IMR-90 (cell line): ENCODE data around the gene NR0B2. TPM values are rescaled to one million over a fixed set of nuclear protein-coding genes. Genes with fewer than 3 reads are reported as not detected.

Source experiments
- ATAC-seq: fragments of 200-7000 bp; cut with Tn5 transposase; 2 replicates; pipeline ENCODE4 v1.9.1; 2020; ENCODE audit warnings: low read depth, mild to moderate bottlenecking, moderate library complexity
- BruUV-seq: library from RNA; stranded (reverse); fragments of 400-500 nt; replicated peaks from 2 replicates; lab custom pipeline; 2021; lab: Mats Ljungman, UMichigan
- CTCF ChIA-PET: fragments of 300-600 bp; formaldehyde crosslinking; extraction: SDS; loops from one replicate; lab custom pipeline; 2021; ENCODE audit warnings: antibody characterized with exemption; lab: Yijun Ruan, JAX
- POLR2A ChIA-PET: fragments of 300-600 bp; sonication (Branson Sonifier 250); formaldehyde crosslinking; loops from one replicate; lab custom pipeline; 2022; ENCODE audit warnings: antibody characterized with exemption; ENCODE audit not compliant: unreplicated experiment; lab: Charles Lee
- DNase-seq: peaks from one replicate; pipeline ENCODE4 v3.0.0; 2013
- H2AFZ ChIP-seq: replicated peaks from 2 replicates; pipeline ENCODE3; 2013; ENCODE audit warnings: low read length, mild to moderate bottlenecking; ENCODE audit not compliant: poor library complexity
- H2AK5ac ChIP-seq: 2 replicates; pipeline ENCODE4 v1.6.1; 2013; ENCODE audit warnings: low read depth, low read length, inconsistent platforms
- H2AK9ac ChIP-seq: replicated peaks from 2 replicates; pipeline ENCODE3; 2013; ENCODE audit warnings: mild to moderate bottlenecking, low read depth, low read length, moderate library complexity; ENCODE audit not compliant: poor library complexity
- H2BK120ac ChIP-seq: 2 replicates; pipeline ENCODE4 v1.6.1; 2013; ENCODE audit warnings: low read depth, low read length, inconsistent platforms
- H2BK15ac ChIP-seq: 3 replicates; pipeline ENCODE4 v1.6.1; 2013; ENCODE audit warnings: low read depth, low read length, inconsistent platforms
- H2BK20ac ChIP-seq: 2 replicates; pipeline ENCODE4 v1.6.1; 2013; ENCODE audit warnings: low read depth, mild to moderate bottlenecking, inconsistent platforms, low read length, moderate library complexity
- H2BK5ac ChIP-seq: 2 replicates; pipeline ENCODE4 v1.6.1; 2013; ENCODE audit warnings: mild to moderate bottlenecking, low read depth, low read length, inconsistent platforms; ENCODE audit not compliant: poor library complexity, severe bottlenecking
- H3K14ac ChIP-seq: replicated peaks from 2 replicates; pipeline ENCODE4 v1.6.1; 2013; ENCODE audit warnings: low read depth, low read length, inconsistent platforms
- H3K18ac ChIP-seq: 2 replicates; pipeline ENCODE4 v1.6.1; 2013; ENCODE audit warnings: low read depth, low read length, control low read depth
- H3K23ac ChIP-seq: 2 replicates; pipeline ENCODE4 v1.6.1; 2013; ENCODE audit warnings: low read depth, low read length, inconsistent platforms
- H3K27ac ChIP-seq: 2 replicates; pipeline ENCODE4 v1.5.1; 2013; ENCODE audit warnings: mild to moderate bottlenecking, control low read depth, low read length; ENCODE audit not compliant: insufficient read depth
- H3K27me3 ChIP-seq: 2 replicates; pipeline ENCODE4 v1.6.1; 2013; ENCODE audit warnings: low read length; ENCODE audit not compliant: control insufficient read depth, insufficient read depth
- H3K36me3 ChIP-seq: 2 replicates; pipeline ENCODE4 v1.6.1; 2013; ENCODE audit warnings: low read length, mixed read lengths; ENCODE audit not compliant: control insufficient read depth, insufficient read depth
- H3K4ac ChIP-seq: 2 replicates; pipeline ENCODE4 v1.6.1; 2013; ENCODE audit warnings: low read depth, low read length, inconsistent platforms
- H3K4me1 ChIP-seq: 2 replicates; pipeline ENCODE4 v1.6.1; 2013; ENCODE audit warnings: low read length, mixed read lengths; ENCODE audit not compliant: control insufficient read depth, insufficient read depth
- H3K4me2 ChIP-seq: 2 replicates; pipeline ENCODE4 v1.6.1; 2013; ENCODE audit warnings: low read depth, mild to moderate bottlenecking, control low read depth, low read length, moderate library complexity
- H3K4me3 ChIP-seq: 2 replicates; pipeline ENCODE4 v1.5.1; 2013; ENCODE audit warnings: low read depth, mild to moderate bottlenecking, control low read depth, low read length, moderate library complexity; ENCODE audit not compliant: insufficient read depth
- H3K56ac ChIP-seq: 2 replicates; pipeline ENCODE4 v1.6.1; 2013; ENCODE audit warnings: low read length, inconsistent platforms; ENCODE audit not compliant: insufficient read depth; ENCODE audit errors: extremely low read depth
- H3K79me1 ChIP-seq, 2 experiments: 2 replicates each; pipeline ENCODE4 v1.6.1; 2013; ENCODE audit warnings: low read length in 2 of 2, inconsistent platforms in 1 of 2, low read depth in 1 of 2
- H3K9ac ChIP-seq: 2 replicates; pipeline ENCODE4 v1.6.1; 2013; ENCODE audit warnings: low read depth, low read length, control low read depth
- H3K9me1 ChIP-seq: 2 replicates; pipeline ENCODE4 v1.6.1; 2013; ENCODE audit warnings: low read length, inconsistent platforms; ENCODE audit not compliant: insufficient read depth
- H3K9me3 ChIP-seq: 2 replicates; pipeline ENCODE4 v1.6.1; 2013; ENCODE audit warnings: low read length; ENCODE audit not compliant: control insufficient read depth, insufficient read depth
- H4K20me1 ChIP-seq: 2 replicates; pipeline ENCODE4 v1.6.1; 2013; ENCODE audit warnings: low read length, inconsistent platforms; ENCODE audit not compliant: insufficient read depth
- H4K5ac ChIP-seq: 2 replicates; pipeline ENCODE4 v1.6.1; 2013; ENCODE audit warnings: mild to moderate bottlenecking, low read depth, low read length, control low read depth
- H4K8ac ChIP-seq, 2 experiments: 2 replicates each; pipeline ENCODE4 v1.6.1; 2013; ENCODE audit warnings: low read depth in 2 of 2, low read length in 2 of 2, control low read depth in 1 of 2, inconsistent platforms in 1 of 2
- H4K91ac ChIP-seq: 2 replicates; pipeline ENCODE4 v1.6.1; 2013; ENCODE audit warnings: low read depth, low read length, inconsistent platforms; ENCODE audit not compliant: insufficient read depth
- BHLHE40 ChIP-seq: fragments of 150-350 bp; IDR thresholded peaks from 2 replicates; pipeline ENCODE4 v1.6.1; 2016; ENCODE audit warnings: mild to moderate bottlenecking, low read depth, low read length
- CHD1 ChIP-seq: IDR thresholded peaks from 2 replicates; pipeline ENCODE4 v1.6.1; 2012; ENCODE audit warnings: low read depth, low read length, improper control_type of control experiment
- FOS ChIP-seq: fragments of 150-350 bp; IDR thresholded peaks from 2 replicates; pipeline ENCODE4 v1.6.1; 2016; ENCODE audit warnings: low read depth, low read length
- MAFK ChIP-seq: IDR thresholded peaks from 2 replicates; pipeline ENCODE4 v1.6.1; 2012; ENCODE audit warnings: low read depth, low read length, improper control_type of control experiment
- POLR2A ChIP-seq: IDR thresholded peaks from 2 replicates; pipeline ENCODE4 v1.6.1; 2012; ENCODE audit warnings: mild to moderate bottlenecking, low read depth, low read length
- RAD21 ChIP-seq: IDR thresholded peaks from 2 replicates; pipeline ENCODE4 v1.6.1; 2012; ENCODE audit warnings: low read length, improper control_type of control experiment
- RCOR1 ChIP-seq: IDR thresholded peaks from 2 replicates; pipeline ENCODE4 v1.6.1; 2012; ENCODE audit warnings: mild to moderate bottlenecking, low read length, improper control_type of control experiment; ENCODE audit not compliant: insufficient replicate concordance
- RFX5 ChIP-seq: IDR thresholded peaks from 2 replicates; pipeline ENCODE4 v1.8.0; 2012; ENCODE audit warnings: low read depth, mild to moderate bottlenecking, low read length, moderate library complexity
- SMC3 ChIP-seq: fragments of 150-350 bp; IDR thresholded peaks from 2 replicates; pipeline ENCODE4 v1.6.1; 2016; ENCODE audit warnings: low read depth, mild to moderate bottlenecking, antibody characterized with exemption, low read length, moderate library complexity
- USF2 ChIP-seq: fragments of 150-350 bp; IDR thresholded peaks from 2 replicates; pipeline ENCODE4 v1.6.1; 2017; ENCODE audit warnings: mild to moderate bottlenecking, antibody characterized with exemption, low read length, low read depth
- WGBS, 2 experiments: methylation state at CpG; one replicate each; pipeline versions ENCODE4 v1.1.5 to v1.1.7; 2013; ENCODE audit warnings: missing lambda C conversion rate in 2 of 2; ENCODE audit not compliant: insufficient read length in 1 of 2; ENCODE audit errors: extremely low coverage in 2 of 2; 5-methylcytosine and 5-hydroxymethylcytosine counted together
- dilution Hi-C: fragments of 300-500 bp; cut with HindIII; formaldehyde crosslinking; loops from one replicate; pipeline ENCODE4 v1.14.3; 2018; ENCODE audit warnings: low sequenced_read_pairs; ENCODE audit not compliant: unreplicated experiment
- in situ Hi-C: fragments of 300-500 bp; cut with MboI; formaldehyde crosslinking; loops from 3 replicates; pipeline ENCODE4 v1.14.3; 2019; ENCODE audit warnings: low sequenced_read_pairs, inconsistent platforms, mixed read lengths
- intact Hi-C: fragments of 100-400 bp; cut with micrococcal nuclease; formaldehyde crosslinking; loops from 2 replicates; pipeline ENCODE4 v1.10.0; 2022
- polyA plus RNA-seq, 3 experiments: library from polyadenylated mRNA; depleted of rRNA; stranded (reverse); fragments of >200 nt; gene quantifications; 2 replicates each; pipeline ENCODE4 v1.2.3, GENCODE V29; 2012; ENCODE audit warnings: low replicate concordance in 1 of 3
- total RNA-seq: library from RNA; depleted of rRNA; stranded (reverse); fragments of >200 nt; gene quantifications from 2 replicates; pipeline ENCODE4 v1.2.3, GENCODE V29; 2012

The NR0B2 gene
- total and polyA plus RNA-seq, 2 of the 4 experiments (the other 2 are of a cell fraction), result not detected

DNA sequence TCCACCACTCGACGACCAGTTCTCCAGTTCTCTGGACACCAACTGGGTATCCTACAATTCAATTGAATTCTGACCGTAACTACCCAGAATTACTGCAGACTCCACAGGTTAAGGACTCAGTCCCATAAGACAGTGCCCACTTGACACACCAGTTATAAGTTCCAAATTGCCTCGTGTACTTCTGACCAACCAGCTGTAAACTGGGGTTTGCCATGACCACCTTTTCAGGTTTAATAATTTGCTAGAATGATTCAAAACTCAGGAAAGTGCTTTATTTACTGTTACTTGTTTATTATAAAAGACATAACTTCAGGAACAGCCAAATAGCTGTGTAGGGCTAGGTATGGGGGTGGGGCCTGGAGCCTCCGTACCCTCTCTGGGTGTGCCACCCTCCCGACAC is 23.0 kb upstream of the NR0B2 start:
- no peak overlapping the region for H2BK20ac ChIP-seq

More for the DNA sequence above, 23.0 kb upstream of the NR0B2 start:
- no peak overlapping the region for H2BK15ac ChIP-seq
- no peak overlapping the region for H3K18ac ChIP-seq
- no TSS peak for BruUV-seq
- no peak overlapping the region for H3K14ac ChIP-seq
- CTCF ChIA-PET, result no interaction called here
- H3K27ac ChIP-seq, result no peak overlapping the region
- no peak overlapping the region for H4K8ac ChIP-seq
- dilution Hi-C loops, result no loop called here
- peaks cover 26 to 62% of the 10 kb centered on the region in 2 experiments for H3K79me1 ChIP-seq
- H3K36me3 ChIP-seq, result peaks cover 24% of the 10 kb centered on the region
- H2BK5ac ChIP-seq, result no peak overlapping the region
- no peaks in the 10 kb centered on the region for H4K20me1 ChIP-seq
- H2AFZ ChIP-seq, result no peak overlapping the region
- intact Hi-C loops, result no loop called here
- ATAC-seq (no peak), DNase-seq (no peak)
- H3K4ac ChIP-seq, result no peak overlapping the region
- H4K5ac ChIP-seq, result no peak overlapping the region
- H2BK120ac ChIP-seq, result no peak overlapping the region
- H3K4me3 ChIP-seq, result no peak overlapping the region
- H2AK5ac ChIP-seq, result no peak overlapping the region
- no peak overlapping the region for H3K9ac ChIP-seq
- WGBS, 2 experiments, result 100% methylated on average over 1 of the region's 6 CpGs; no CpG with 5 or more reads in 1 of the 2 experiments
- in situ Hi-C loops, result no loop called here
- H3K4me1 ChIP-seq, result peaks cover 7% of the 10 kb centered on the region; the same call in 1 of the 2 replicates
- no peak overlapping the region for H2AK9ac ChIP-seq
- H3K4me2 ChIP-seq, result no peak overlapping the region
- POLR2A ChIA-PET, result no interaction called here
- H3K27me3 ChIP-seq, result no peaks in the 10 kb centered on the region
- H4K91ac ChIP-seq, result no peak overlapping the region
- no peak overlapping the region for H3K56ac ChIP-seq
- peaks cover 20% of the 10 kb centered on the region for H3K9me1 ChIP-seq
- TF ChIP-seq FOS (no peak), RCOR1 (no peak), CHD1 (no peak), USF2 (no peak), SMC3 (no peak), MAFK (no peak), RFX5 (no peak), BHLHE40 (no peak), POLR2A (no peak), RAD21 (no peak)
- no peak overlapping the region for H3K23ac ChIP-seq
- no peaks in the 10 kb centered on the region for H3K9me3 ChIP-seq
